ENCODE results near the gene AFG3L2. TPM values are rescaled to one million over a fixed set of nuclear protein-coding genes. Genes with fewer than 3 reads are reported as not detected.

AFG3L2 gene
- total RNA-seq, 1 experiment from 2014 or later: 66.7 TPM

- CTCF ChIA-PET: no interaction called here
- H3K4me1 ChIP-seq (ENCODE audit: control insufficient read depth in 1 of 2, insufficient read depth in 2 of 2, low read length in 2 of 2): peaks cover 10 to 24% of the 10 kb centered on the region in 2 experiments; a peak in 3 of 4 replicates
- H3K27ac ChIP-seq (ENCODE audit: low read depth, low read length): no peak overlapping the region
- no peak overlapping the region for H3K9ac ChIP-seq (ENCODE audit: low read length)
- DNase-seq (ENCODE audit: low read depth, low spot score) (no peak), ATAC-seq (no peak)
- no peaks in the 10 kb centered on the region for H3K9me2 ChIP-seq (ENCODE audit: insufficient read depth)
- H3K36me3 ChIP-seq (ENCODE audit: control insufficient read depth in 1 of 2, insufficient read depth in 2 of 2, low read length in 2 of 2): no peaks in the 10 kb centered on the region
- no peak overlapping the region for H3K4me2 ChIP-seq (ENCODE audit: low read length)
- intact Hi-C loops (cut with micrococcal nuclease): no loop called here
- BruUV-seq (replicated peaks): no TSS peak
- no peaks in the 10 kb centered on the region for H4K20me1 ChIP-seq (ENCODE audit: insufficient read depth)
- TF ChIP-seq JUND (IDR thresholded peaks at IDR 0.05): no peak
- TF ChIP-seq, protein P1, sequence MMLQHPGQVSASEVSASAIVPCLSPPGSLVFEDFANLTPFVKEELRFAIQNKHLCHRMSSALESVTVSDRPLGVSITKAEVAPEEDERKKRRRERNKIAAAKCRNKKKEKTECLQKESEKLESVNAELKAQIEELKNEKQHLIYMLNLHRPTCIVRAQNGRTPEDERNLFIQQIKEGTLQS (IDR thresholded peaks at IDR 0.05): no peak
- TF ChIP-seq, protein P2, sequence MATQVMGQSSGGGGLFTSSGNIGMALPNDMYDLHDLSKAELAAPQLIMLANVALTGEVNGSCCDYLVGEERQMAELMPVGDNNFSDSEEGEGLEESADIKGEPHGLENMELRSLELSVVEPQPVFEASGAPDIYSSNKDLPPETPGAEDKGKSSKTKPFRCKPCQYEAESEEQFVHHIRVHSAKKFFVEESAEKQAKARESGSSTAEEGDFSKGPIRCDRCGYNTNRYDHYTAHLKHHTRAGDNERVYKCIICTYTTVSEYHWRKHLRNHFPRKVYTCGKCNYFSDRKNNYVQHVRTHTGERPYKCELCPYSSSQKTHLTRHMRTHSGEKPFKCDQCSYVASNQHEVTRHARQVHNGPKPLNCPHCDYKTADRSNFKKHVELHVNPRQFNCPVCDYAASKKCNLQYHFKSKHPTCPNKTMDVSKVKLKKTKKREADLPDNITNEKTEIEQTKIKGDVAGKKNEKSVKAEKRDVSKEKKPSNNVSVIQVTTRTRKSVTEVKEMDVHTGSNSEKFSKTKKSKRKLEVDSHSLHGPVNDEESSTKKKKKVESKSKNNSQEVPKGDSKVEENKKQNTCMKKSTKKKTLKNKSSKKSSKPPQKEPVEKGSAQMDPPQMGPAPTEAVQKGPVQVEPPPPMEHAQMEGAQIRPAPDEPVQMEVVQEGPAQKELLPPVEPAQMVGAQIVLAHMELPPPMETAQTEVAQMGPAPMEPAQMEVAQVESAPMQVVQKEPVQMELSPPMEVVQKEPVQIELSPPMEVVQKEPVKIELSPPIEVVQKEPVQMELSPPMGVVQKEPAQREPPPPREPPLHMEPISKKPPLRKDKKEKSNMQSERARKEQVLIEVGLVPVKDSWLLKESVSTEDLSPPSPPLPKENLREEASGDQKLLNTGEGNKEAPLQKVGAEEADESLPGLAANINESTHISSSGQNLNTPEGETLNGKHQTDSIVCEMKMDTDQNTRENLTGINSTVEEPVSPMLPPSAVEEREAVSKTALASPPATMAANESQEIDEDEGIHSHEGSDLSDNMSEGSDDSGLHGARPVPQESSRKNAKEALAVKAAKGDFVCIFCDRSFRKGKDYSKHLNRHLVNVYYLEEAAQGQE (IDR thresholded peaks at IDR 0.05; ENCODE audit: low read depth): no peak
- TF ChIP-seq CBX3 (IDR thresholded peaks at IDR 0.05; ENCODE audit: low read depth): no peak
- no peak for TF ChIP-seq MAX (IDR thresholded peaks at IDR 0.05)
- no peak for TF ChIP-seq POLR2A (IDR thresholded peaks at IDR 0.05; ENCODE audit: borderline replicate concordance, extremely low read depth, insufficient read depth, insufficient read length)
- TF ChIP-seq CEBPB (IDR thresholded peaks at IDR 0.05; ENCODE audit: low read depth): no peak
- no peak for TF ChIP-seq EGR1 (IDR thresholded peaks at IDR 0.05; ENCODE audit: low read depth)
- no peak for TF ChIP-seq POLR2AphosphoS5 (IDR thresholded peaks at IDR 0.05; ENCODE audit: low read depth, low read length)
- TF ChIP-seq SRF (IDR thresholded peaks at IDR 0.05; ENCODE audit: low read depth): no peak
- no peak for TF ChIP-seq RAD21 (IDR thresholded peaks at IDR 0.05; ENCODE audit: low read depth)
- no peak for TF ChIP-seq SP1 (IDR thresholded peaks at IDR 0.05; ENCODE audit: low read depth)
- no peak for TF ChIP-seq CTCF (IDR thresholded peaks at IDR 0.05 in 2 of 3, conservative IDR thresholded peaks at IDR 0.05 in 1 of 3; ENCODE audit: borderline replicate concordance in 1 of 3, insufficient read depth in 1 of 3, low read depth in 2 of 3, low read length in 2 of 3)
- TF ChIP-seq SIN3A (IDR thresholded peaks at IDR 0.05; ENCODE audit: low read depth): no peak
- no peak for TF ChIP-seq ELF1 (IDR thresholded peaks at IDR 0.05; ENCODE audit: borderline replicate concordance, low read depth)
- TF ChIP-seq TCF7L2 (IDR thresholded peaks at IDR 0.05; ENCODE audit: borderline replicate concordance, extremely low read depth, insufficient read depth, insufficient read length): no peak
- TF ChIP-seq ZFX (IDR thresholded peaks at IDR 0.05): no peak
- no peak overlapping the region for H2AFZ ChIP-seq (ENCODE audit: low read depth, low read length, poor library complexity, severe bottlenecking)
- H3K79me2 ChIP-seq (ENCODE audit: insufficient read depth, low read length): no peaks in the 10 kb centered on the region
- POLR2A ChIA-PET: no interaction called here
- no peaks in the 10 kb centered on the region for H3K27me3 ChIP-seq (ENCODE audit: insufficient read depth, low read length)
- H3K9me3 ChIP-seq (ENCODE audit: control insufficient read depth in 1 of 2, insufficient read depth in 1 of 2, low read depth in 1 of 2, low read length in 2 of 2): no peaks in the 10 kb centered on the region
- H3K4me3 ChIP-seq (replicated peaks in 1 of 2; ENCODE audit: low read depth in 1 of 2, low read length in 2 of 2): no peak overlapping the region
- RAD21 ChIA-PET (ENCODE audit: low non-redundant PET in 1 of 2, low total read pairs in 2 of 2, uncharacterized antibody in 2 of 2, unreplicated experiment in 2 of 2): no interaction called here
These were observed 20.2 kb upstream of the AFG3L2 start for GRCh38 chr18:12397254-12397653.

Data from HCT116 (cell line).